Testis (tissue), 3 donors: Measurements from ENCODE around the gene TWNK. TPM values are rescaled to one million over a fixed set of nuclear protein-coding genes. Genes with fewer than 3 reads are reported as not detected.
A peak's percentile ranks its signal among the peaks of the same experiment; 100 is the strongest.

Source experiments
- DNase-seq: peaks from one replicate; pipeline ENCODE4 v3.0.0-alpha.2; 2019
- H3K27ac ChIP-seq, 2 donors: fragments of 200-600 bp; sonication (generic); one replicate each; pipeline ENCODE4 v1.5.1; 2019
- H3K27me3 ChIP-seq: fragments of 200-600 bp; sonication (generic); one replicate; pipeline ENCODE4 v1.5.1; 2019
- H3K36me3 ChIP-seq: fragments of 200-600 bp; sonication (generic); one replicate; pipeline ENCODE4 v1.5.1; 2017; ENCODE audit warnings: low read depth; ENCODE audit errors: missing control alignments
- H3K4me1 ChIP-seq: fragments of 200-600 bp; sonication (generic); one replicate; pipeline ENCODE4 v1.5.1; 2019
- H3K4me3 ChIP-seq, 2 donors: fragments of 200-600 bp; sonication (generic); one replicate each; pipeline ENCODE4 v1.5.1; 2017 to 2019
- H3K9me3 ChIP-seq: fragments of 200-600 bp; sonication (generic); one replicate; pipeline ENCODE4 v1.5.1; 2017
- CTCF ChIP-seq, 3 experiments: fragments of 450-650 bp in 2 of 3; fragments of 200-600 bp in 1 of 3; sonication (generic) in 1 of 3; IDR thresholded peaks; one replicate each; pipeline ENCODE4 v1.5.1; 2016 to 2019; ENCODE audit warnings: antibody characterized with exemption in 3 of 3, mild to moderate bottlenecking in 2 of 3, moderate library complexity in 1 of 3
- POLR2A ChIP-seq: fragments of 450-650 bp; IDR thresholded peaks from one replicate; pipeline ENCODE4 v1.6.1; 2017; ENCODE audit warnings: antibody characterized with exemption, mild to moderate bottlenecking, moderate library complexity
- WGBS, 2 donors: methylation state at CpG; one replicate each; pipeline ENCODE4 v1.1.5; 2018; 5-methylcytosine and 5-hydroxymethylcytosine counted together
- intact Hi-C: fragments of 100-400 bp; cut with DNase I; formaldehyde crosslinking; loops from one replicate; pipeline ENCODE4 v1.15.1; 2023; ENCODE audit warnings: low total_unique reads
- polyA plus RNA-seq: library from polyadenylated mRNA; stranded (reverse); fragments of 350-450 nt; fragmentation: Illumina TruSeq; extraction: RNeasy Lipid Tissue Mini Kit (QIAGEN cat#74804); gene quantifications from one replicate; pipeline ENCODE4 v1.2.3, GENCODE V29; 2014; ENCODE audit warnings: low read depth, low replicate concordance; ENCODE audit not compliant: insufficient read depth
- total RNA-seq, 2 donors: library from RNA; depleted of rRNA; stranded (reverse); fragments of >200 nt; gene quantifications; one replicate each; pipeline ENCODE4 v1.2.3, GENCODE V29; 2016

Gene TWNK
- total and polyA plus RNA-seq, 3 donors from 2014 or later: 24.4 to 31.1 (median 26.4) TPM

GRCh38 chr10:100986623-100986951 lies 756 bp upstream of the TWNK start:
- Histone ChIP-seq H3K9me3 (no peaks in the 10 kb centered on the region), H3K4me3 (peak overlapping the region; percentile 91 to 92), H3K27ac (peak overlapping the region; percentile 57 to 78), H3K27me3 (no peaks in the 10 kb centered on the region), H3K36me3 (no peaks in the 10 kb centered on the region), H3K4me1 (peaks cover 24% of the 10 kb centered on the region)
- intact Hi-C loops: no loop called here
- TF ChIP-seq POLR2A: no peak
- TF ChIP-seq CTCF (IDR thresholded peaks at IDR 0.05): no peak
- WGBS, 2 donors: 10 to 16% methylated on average over 15 to 17 of the region's 17 CpGs
- DNase-seq: no peak

- H3K27ac ChIP-seq: peak overlapping the region; percentile 65 to 78
- H3K4me3 ChIP-seq: peak overlapping the region; percentile 91 to 92
- H3K36me3 ChIP-seq: no peaks in the 10 kb centered on the region
- no peak for TF ChIP-seq CTCF (IDR thresholded peaks at IDR 0.05)
- TF ChIP-seq POLR2A: no peak
- DNase-seq: no peak
- intact Hi-C loops: no loop called here
- no peaks in the 10 kb centered on the region for H3K9me3 ChIP-seq
- H3K27me3 ChIP-seq: no peaks in the 10 kb centered on the region
- 0 to 2% methylated on average over 15 of the region's 15 CpGs for WGBS, 2 donors
- H3K4me1 ChIP-seq: peaks cover 24% of the 10 kb centered on the region
Observed at GRCh38 chr10:100987685-100988049, 324 bp downstream of the TWNK start.

GRCh38 chr10:100988166-100988565 lies 823 bp downstream of the TWNK start:
- Histone ChIP-seq H3K27me3 (no peaks in the 10 kb centered on the region), H3K4me1 (peaks cover 24% of the 10 kb centered on the region), H3K36me3 (no peaks in the 10 kb centered on the region), H3K4me3 (peak overlapping the region; percentile 91 to 92), H3K9me3 (no peaks in the 10 kb centered on the region), H3K27ac (peak overlapping the region; percentile 65 to 78)
- TF ChIP-seq CTCF (IDR thresholded peaks at IDR 0.05): no peak
- no peak for TF ChIP-seq POLR2A
- no peak for DNase-seq
- intact Hi-C loops: no loop called here
- 39% methylated on average over 10 of the region's 10 CpGs; no CpG with 5 or more reads in 1 of the 2 donors for WGBS, 2 donors

GRCh38 chr10:100989088-100989487 lies 1.7 kb downstream of the TWNK start:
- TF ChIP-seq POLR2A: no peak
- no peak for TF ChIP-seq CTCF (IDR thresholded peaks at IDR 0.05)
- intact Hi-C loops: no loop called here
- peaks cover 24% of the 10 kb centered on the region for H3K4me1 ChIP-seq
- WGBS, 2 donors: 65 to 82% methylated on average over 21 of the region's 21 CpGs
- H3K27ac ChIP-seq: peak overlapping the region; percentile 57 to 65
- no peaks in the 10 kb centered on the region for H3K9me3 ChIP-seq
- H3K4me3 ChIP-seq: peak overlapping the region in 1 of 2 donors; percentile 9
- H3K36me3 ChIP-seq: no peaks in the 10 kb centered on the region
- peak; percentile 79 for DNase-seq
- H3K27me3 ChIP-seq: no peaks in the 10 kb centered on the region

- Histone ChIP-seq H3K4me3 (no peak overlapping the region), H3K9me3 (no peaks in the 10 kb centered on the region), H3K27ac (no peak overlapping the region), H3K27me3 (no peaks in the 10 kb centered on the region), H3K36me3 (no peaks in the 10 kb centered on the region), H3K4me1 (peaks cover 14% of the 10 kb centered on the region)
- DNase-seq: peak; percentile 49
- WGBS, 2 donors: 55 to 61% methylated on average over 10 of the region's 10 CpGs
- intact Hi-C loops: no loop called here
- TF ChIP-seq CTCF (IDR thresholded peaks at IDR 0.05) (peak; percentile 59 to 67 (median 64)), POLR2A (no peak)
Observed at GRCh38 chr10:100993986-100994708, 6.8 kb downstream of the TWNK start.
